GM21367 (cell line): ENCODE results near the gene FERMT3.

Experiments used
- ATAC-seq: cut with Tn5 transposase; IDR thresholded peaks from one replicate; pipeline ENCODE4 v1.9.1; 2021; ENCODE audit not compliant: unreplicated experiment

The FERMT3 gene

GRCh38 chr11:64262271-64263002 is 55.9 kb downstream of the FERMT3 start:
- ATAC-seq, result no peak

DNA sequence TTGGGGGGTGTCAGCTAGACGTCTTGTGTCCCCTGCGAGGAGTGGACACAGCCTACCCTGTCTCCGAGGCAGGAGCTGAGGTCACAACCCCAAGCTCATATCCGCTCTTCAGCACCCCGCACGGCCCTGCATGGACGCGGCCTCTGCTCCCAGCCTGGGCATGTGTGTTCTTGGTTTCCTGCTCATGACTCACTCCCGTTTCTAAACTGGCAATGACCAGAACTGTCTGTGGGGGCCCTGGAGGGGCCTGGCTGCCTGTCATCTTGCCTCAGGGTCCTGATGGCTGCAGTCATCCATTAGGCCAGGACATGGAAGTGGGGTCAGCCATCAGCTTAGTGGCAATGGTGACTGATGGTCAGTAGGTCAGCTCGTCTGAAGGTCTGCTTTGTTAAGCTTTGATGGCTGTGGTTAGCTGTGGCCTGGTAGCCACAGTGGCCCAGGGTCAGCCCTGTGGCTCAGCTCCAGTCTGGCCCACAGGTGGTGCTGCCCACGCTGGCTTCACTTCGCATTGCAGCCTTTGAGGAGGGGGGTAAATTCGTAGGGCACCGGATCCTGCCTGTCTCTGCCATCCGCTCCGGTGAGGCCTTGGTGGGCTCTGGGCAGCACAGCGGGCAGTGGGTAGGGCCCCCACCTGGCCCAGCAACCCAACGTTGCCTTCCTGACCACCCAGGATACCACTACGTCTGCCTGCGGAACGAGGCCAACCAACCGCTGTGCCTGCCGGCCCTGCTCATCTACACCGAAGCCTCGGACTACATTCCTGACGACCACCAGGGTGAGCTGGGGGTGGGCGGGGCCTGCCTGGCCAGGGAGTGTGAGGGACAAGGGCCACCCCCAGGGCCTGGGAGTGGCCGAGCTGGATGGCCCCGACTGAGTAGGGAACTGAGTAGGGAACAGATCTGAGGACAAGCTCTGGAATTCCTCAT is 56.8 kb downstream of the FERMT3 start:
- ATAC-seq, result no peak

GRCh38 chr11:64263947-64264317 is 57.4 kb downstream of the FERMT3 start:
- no peak for ATAC-seq

DNA sequence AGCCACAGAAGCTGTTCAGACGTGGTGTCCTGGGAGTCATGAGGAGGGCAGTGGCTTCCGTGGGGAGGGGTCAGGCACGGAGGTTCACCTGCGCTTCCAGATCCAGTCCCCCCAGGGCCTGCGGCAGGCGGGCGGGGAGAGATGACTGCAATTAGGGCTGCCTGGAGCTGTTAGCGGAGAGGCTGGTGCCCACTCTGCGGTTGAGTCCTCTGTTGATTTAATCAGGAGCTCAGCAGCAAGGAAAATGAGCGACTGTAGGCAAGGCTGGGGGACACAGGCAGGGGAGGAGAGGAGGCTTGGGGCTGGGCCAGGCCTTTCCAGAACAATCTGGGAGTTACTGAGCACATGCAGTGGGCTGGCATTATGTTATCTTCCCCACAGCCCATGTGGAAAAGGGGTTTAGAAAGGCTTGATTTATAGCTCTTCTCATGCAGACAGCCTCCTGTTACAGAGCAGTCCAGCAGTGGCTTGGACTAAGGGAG is 57.9 kb downstream of the FERMT3 start:
- no peak for ATAC-seq

GRCh38 chr11:64265176-64266160 is 58.9 kb downstream of the FERMT3 start:
- ATAC-seq, result no peak

GRCh38 chr11:64266339-64266738 is 59.8 kb downstream of the FERMT3 start:
- ATAC-seq, result no peak

GRCh38 chr11:64267207-64267945 is 60.9 kb downstream of the FERMT3 start:
- ATAC-seq, result no peak

- ATAC-seq, result no peak
Measured at GRCh38 chr11:64268025-64268892, 61.7 kb downstream of the FERMT3 start.

DNA sequence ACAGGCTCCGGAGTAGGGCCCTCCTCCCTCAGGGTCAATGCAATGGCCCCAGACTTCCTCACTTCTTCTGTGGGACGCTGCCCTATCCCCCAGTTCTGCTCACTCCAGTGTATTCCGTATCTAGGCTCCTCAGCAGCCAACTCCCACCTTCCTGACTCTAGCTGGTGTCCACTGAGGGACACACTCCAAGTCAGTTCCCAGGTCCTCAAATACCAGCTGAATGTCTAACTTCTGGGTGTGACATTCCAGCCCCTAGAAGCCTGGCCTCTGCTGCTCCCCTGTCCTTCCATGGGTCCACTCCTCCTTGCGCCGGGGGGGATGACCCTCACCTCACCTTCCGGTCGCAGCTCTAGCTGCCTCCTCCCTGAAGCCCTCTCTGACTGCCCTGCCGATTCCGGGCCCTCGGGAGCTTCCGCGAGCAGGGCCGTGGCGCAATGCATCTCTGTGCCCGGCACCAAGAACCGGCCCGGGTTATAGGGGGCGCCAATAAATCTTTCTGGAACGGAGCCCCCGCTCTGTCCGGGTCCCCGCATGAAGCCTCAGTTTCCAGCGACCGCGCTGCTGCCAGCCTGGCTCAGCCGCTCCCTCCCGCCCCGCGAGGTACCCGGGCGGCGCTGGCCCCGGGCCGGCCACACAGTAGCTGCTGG is 62.5 kb downstream of the FERMT3 start:
- ATAC-seq, result peak; percentile 14

DNA sequence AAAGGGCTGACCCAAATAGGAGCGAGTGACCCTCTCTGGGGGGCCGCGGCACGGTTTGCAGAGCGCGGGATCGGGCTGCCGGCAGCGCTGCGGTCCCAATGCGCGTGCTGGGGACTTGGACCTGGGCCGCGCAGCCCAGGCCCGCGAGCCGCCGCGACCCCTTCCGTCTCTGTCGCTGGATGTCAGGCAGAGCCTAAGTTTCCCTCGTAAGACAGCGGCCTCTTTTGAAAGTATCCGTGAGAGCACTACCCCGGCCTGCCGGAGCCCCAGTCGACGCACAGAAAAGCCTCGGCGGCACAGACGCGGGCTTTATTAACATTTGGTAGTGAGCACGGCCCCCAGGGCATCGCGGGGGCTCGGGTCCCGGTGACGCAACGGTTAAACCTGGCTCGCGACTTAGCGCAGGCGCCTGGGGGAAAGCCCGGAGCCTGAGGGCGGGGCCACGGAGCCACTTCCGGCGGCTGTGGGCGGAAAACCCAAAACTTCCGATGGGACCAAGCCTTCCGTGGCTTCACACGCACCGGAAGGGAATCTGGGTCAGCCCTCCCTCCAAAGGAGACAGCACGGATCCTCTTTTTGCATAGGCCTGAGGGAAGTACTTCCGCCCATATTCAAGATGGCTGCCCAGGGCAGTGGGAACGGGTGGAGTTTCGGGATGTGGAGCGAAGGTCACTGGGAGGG is 63.2 kb downstream of the FERMT3 start:
- ATAC-seq, result peak; percentile 43
